Sigmoid colon (tissue), 7 donors: Measurements from ENCODE around the gene RASA1. TPM values are rescaled to one million over a fixed set of nuclear protein-coding genes. Genes with fewer than 3 reads are reported as not detected.

ENCODE experiments used
- DNase-seq: peaks from one replicate; pipeline ENCODE4 v3.0.0-alpha.2; 2019
- H3K27ac ChIP-seq, 4 donors: fragments of 200-600 bp; sonication (generic); one replicate each; pipeline ENCODE4 v1.5.1; 2016 to 2019; ENCODE audit warnings: mild to moderate bottlenecking in 1 of 4
- H3K27me3 ChIP-seq, 3 donors: fragments of 200-600 bp; sonication (generic); one replicate each; pipeline ENCODE4 v1.5.1; 2019; ENCODE audit warnings: mild to moderate bottlenecking in 1 of 3
- H3K36me3 ChIP-seq, 4 donors: fragments of 200-600 bp; sonication (generic); one replicate each; pipeline ENCODE4 v1.5.1; 2016 to 2019
- H3K4me1 ChIP-seq, 4 donors: fragments of 200-600 bp; sonication (generic); one replicate each; pipeline ENCODE4 v1.5.1; 2017 to 2019
- H3K4me3 ChIP-seq, 4 donors: fragments of 200-600 bp; sonication (generic); one replicate each; pipeline ENCODE4 v1.5.1; 2017 to 2019; ENCODE audit warnings: mild to moderate bottlenecking in 2 of 4, moderate library complexity in 1 of 4
- H3K9me3 ChIP-seq, 4 donors: fragments of 200-600 bp in 3 of 4; sonication (generic) in 3 of 4; one replicate each; pipeline versions ENCODE4 v1.5.1 to v1.6.1; 2013 to 2019
- CTCF ChIP-seq, 4 experiments: fragments of 450-650 bp in 3 of 4; fragments of 200-600 bp in 1 of 4; IDR thresholded peaks; one replicate each; pipeline ENCODE4 v1.5.1; 2016 to 2019; ENCODE audit warnings: antibody characterized with exemption in 4 of 4, mild to moderate bottlenecking in 3 of 4, moderate library complexity in 2 of 4
- EP300 ChIP-seq, 4 donors: sonication (generic); formaldehyde crosslinking; IDR thresholded peaks; one replicate each; pipeline ENCODE4 v1.6.1; 2017; ENCODE audit warnings: antibody characterized with exemption in 4 of 4
- POLR2A ChIP-seq, 2 donors: fragments of 450-650 bp; IDR thresholded peaks; one replicate each; pipeline ENCODE4 v1.6.1; 2016; ENCODE audit warnings: antibody characterized with exemption in 2 of 2, mild to moderate bottlenecking in 2 of 2, moderate library complexity in 2 of 2
- POLR2AphosphoS5 ChIP-seq, 4 donors: sonication (generic); formaldehyde crosslinking; IDR thresholded peaks; one replicate each; pipeline ENCODE4 v1.6.1; 2017; ENCODE audit warnings: antibody characterized with exemption in 4 of 4
- WGBS, 2 donors: extraction: QIAGEN DNeasy Blood & Tissue Kit; methylation state at CpG; one replicate each; pipeline ENCODE4 v1.1.7; 2013; 5-methylcytosine and 5-hydroxymethylcytosine counted together
- intact Hi-C: fragments of 100-400 bp; cut with DNase I; formaldehyde crosslinking; loops from one replicate; pipeline ENCODE4 v1.15.1; 2023
- polyA plus RNA-seq, 3 donors: library from polyadenylated mRNA; stranded (reverse); fragments of 200-250 nt; gene quantifications; one replicate each; pipeline ENCODE4 v1.2.3, GENCODE V29; 2013
- total RNA-seq, 4 donors: library from RNA; depleted of rRNA; stranded (reverse); fragments of >200 nt; gene quantifications; one replicate each; pipeline ENCODE4 v1.1.0, GENCODE V29; 2016
- donor health status: healthy with polysubstance abuse.
- donor health status: Bipolar disorder and iron deficiency.
- donor health status: healthy.

The RASA1 gene
- total and polyA plus RNA-seq, 7 donors = 9.0 to 30.0 (median 22.7) TPM

DNA sequence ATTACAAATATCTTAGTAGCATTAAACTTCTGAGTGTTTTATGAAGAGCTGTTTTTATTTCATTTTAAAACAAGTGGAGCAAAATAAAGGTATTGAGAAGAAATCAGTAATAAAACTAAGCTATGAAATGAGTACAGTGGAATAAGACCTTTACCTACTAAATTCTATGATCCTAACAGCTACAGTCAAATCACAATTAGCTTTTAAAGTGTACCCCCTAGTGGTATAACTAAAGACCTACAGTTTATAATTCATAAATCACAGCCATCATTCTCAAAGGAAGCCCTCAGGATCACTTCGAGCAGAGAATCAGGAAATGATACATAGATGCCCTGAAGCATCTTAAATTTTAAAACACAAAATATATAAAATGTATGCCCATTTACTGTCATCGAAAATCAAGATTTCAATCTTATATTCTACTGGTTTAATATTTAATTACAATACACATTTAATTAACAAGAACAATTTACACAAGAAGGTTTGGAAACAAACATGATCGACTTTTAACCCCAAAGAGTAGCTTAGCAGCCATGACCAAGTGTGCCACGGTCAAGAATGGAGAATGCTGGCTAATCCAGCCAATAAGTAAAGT, 132.7 kb downstream of the RASA1 start:
- peaks cover 0 to 9% (median 0%) of the 10 kb centered on the region in 4 donors for H3K4me1 ChIP-seq
- no peak overlapping the region for H3K4me3 ChIP-seq
- TF ChIP-seq CTCF (IDR thresholded peaks at IDR 0.05) (peak in 3 of 4 experiments; percentile 33 to 64 (median 35)), POLR2AphosphoS5 (IDR thresholded peaks at IDR 0.05) (no peak), POLR2A (IDR thresholded peaks at IDR 0.05) (no peak), EP300 (IDR thresholded peaks at IDR 0.05) (no peak)
- peak overlapping the region in 1 of 4 donors; percentile 0 for H3K27ac ChIP-seq
- no peaks in the 10 kb centered on the region for H3K27me3 ChIP-seq
- H3K36me3 ChIP-seq = peaks cover 14 to 89% (median 41%) of the 10 kb centered on the region in 4 donors
- intact Hi-C loops = no loop called here
- no peak for DNase-seq
- 56 to 65% methylated on average over 4 of the region's 4 CpGs for WGBS, 2 donors
- no peaks in the 10 kb centered on the region for H3K9me3 ChIP-seq

- no peak for DNase-seq
- Histone ChIP-seq H3K4me1 (peaks cover 0 to 9% (median 0%) of the 10 kb centered on the region in 4 donors), H3K27ac (no peak overlapping the region), H3K4me3 (no peak overlapping the region), H3K27me3 (no peaks in the 10 kb centered on the region), H3K36me3 (peaks cover 12 to 89% (median 40%) of the 10 kb centered on the region in 4 donors), H3K9me3 (no peaks in the 10 kb centered on the region)
- intact Hi-C loops = no loop called here
- no peak for TF ChIP-seq EP300 (IDR thresholded peaks at IDR 0.05)
- TF ChIP-seq POLR2A (IDR thresholded peaks at IDR 0.05) = no peak
- no peak for TF ChIP-seq POLR2AphosphoS5 (IDR thresholded peaks at IDR 0.05)
- no peak for TF ChIP-seq CTCF (IDR thresholded peaks at IDR 0.05)
Measured at GRCh38 chr5:87401626-87402025, 133.9 kb downstream of the RASA1 start.

DNA sequence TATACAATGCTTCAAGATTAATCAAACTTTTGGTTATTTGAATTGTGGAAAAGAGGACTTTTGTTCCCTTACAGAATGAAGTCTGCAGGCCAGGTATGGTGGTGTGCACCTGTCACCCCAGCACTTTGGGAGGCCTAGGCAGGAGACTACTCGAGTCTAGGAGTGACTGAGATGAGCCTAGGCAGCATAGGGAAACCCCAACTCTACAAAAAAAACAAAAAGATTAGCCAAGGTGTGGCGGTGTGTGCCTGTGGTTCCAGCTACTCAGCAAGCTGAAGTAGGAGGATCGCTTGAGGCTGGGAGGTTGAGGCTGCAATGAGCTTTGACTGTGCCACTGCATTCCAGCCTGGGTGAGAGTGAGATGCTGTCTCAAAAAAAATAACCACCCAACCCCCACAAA, 135.7 kb downstream of the RASA1 start:
- intact Hi-C loops = no loop called here
- Histone ChIP-seq H3K27ac (no peak overlapping the region), H3K4me3 (no peak overlapping the region), H3K4me1 (peaks cover 0 to 9% (median 0%) of the 10 kb centered on the region in 4 donors), H3K9me3 (no peaks in the 10 kb centered on the region), H3K36me3 (peaks cover 18 to 89% (median 39%) of the 10 kb centered on the region in 4 donors), H3K27me3 (no peaks in the 10 kb centered on the region)
- TF ChIP-seq POLR2AphosphoS5 (IDR thresholded peaks at IDR 0.05) = no peak
- no peak for TF ChIP-seq CTCF (IDR thresholded peaks at IDR 0.05)
- no peak for TF ChIP-seq POLR2A (IDR thresholded peaks at IDR 0.05)
- TF ChIP-seq EP300 (IDR thresholded peaks at IDR 0.05) = no peak
- no peak for DNase-seq
- 88 to 93% methylated on average over 3 of the region's 3 CpGs for WGBS, 2 donors

DNA sequence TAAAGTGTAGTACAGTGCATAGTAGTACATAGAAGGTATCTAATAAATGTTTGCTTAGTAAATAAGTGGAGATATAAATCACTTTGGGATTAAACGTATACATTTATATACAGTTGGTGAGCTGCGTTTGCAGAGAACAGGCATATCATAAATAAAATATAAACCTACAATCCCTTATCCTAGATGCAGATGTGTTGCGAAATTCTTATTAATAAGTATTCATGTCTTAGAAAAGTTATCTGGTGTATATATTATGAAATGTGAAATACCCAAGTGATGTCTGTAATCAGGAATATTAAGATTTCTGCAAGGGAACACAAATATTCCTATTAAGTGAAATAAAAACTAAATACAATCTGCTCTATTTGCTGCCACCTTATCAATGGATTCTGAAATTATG, 136.2 kb downstream of the RASA1 start:
- DNase-seq = no peak
- Histone ChIP-seq H3K4me3 (no peak overlapping the region), H3K4me1 (peaks cover 0 to 9% (median 0%) of the 10 kb centered on the region in 4 donors), H3K27ac (no peak overlapping the region), H3K9me3 (no peaks in the 10 kb centered on the region), H3K27me3 (no peaks in the 10 kb centered on the region), H3K36me3 (peaks cover 16 to 89% (median 38%) of the 10 kb centered on the region in 4 donors)
- intact Hi-C loops = no loop called here
- no peak for TF ChIP-seq POLR2A (IDR thresholded peaks at IDR 0.05)
- TF ChIP-seq CTCF (IDR thresholded peaks at IDR 0.05) = no peak
- no peak for TF ChIP-seq EP300 (IDR thresholded peaks at IDR 0.05)
- TF ChIP-seq POLR2AphosphoS5 (IDR thresholded peaks at IDR 0.05) = no peak
- WGBS, 2 donors = 78 to 83% methylated on average over 3 of the region's 3 CpGs

GRCh38 chr5:87404359-87404758, 136.7 kb downstream of the RASA1 start:
- H3K36me3 ChIP-seq = peaks cover 16 to 89% (median 34%) of the 10 kb centered on the region in 4 donors
- DNase-seq = no peak
- WGBS, 2 donors = 86 to 91% methylated on average over 2 of the region's 2 CpGs
- intact Hi-C loops = no loop called here
- no peak overlapping the region for H3K4me3 ChIP-seq
- H3K9me3 ChIP-seq = no peaks in the 10 kb centered on the region
- peaks cover 0 to 5% (median 0%) of the 10 kb centered on the region in 4 donors for H3K4me1 ChIP-seq
- no peak overlapping the region for H3K27ac ChIP-seq
- TF ChIP-seq POLR2A (IDR thresholded peaks at IDR 0.05) (no peak), CTCF (IDR thresholded peaks at IDR 0.05) (no peak), POLR2AphosphoS5 (IDR thresholded peaks at IDR 0.05) (no peak), EP300 (IDR thresholded peaks at IDR 0.05) (no peak)
- H3K27me3 ChIP-seq = no peaks in the 10 kb centered on the region
